Measurements from ENCODE around the gene KLHL35.
"Not testable (repeated sequence)": the region's sequence is repeated elsewhere in the genome, so short reads cannot be mapped to it uniquely, and the experiment has no call there.

The KLHL35 gene

GRCh38 chr11:75425422-75425821 is 7.6 kb downstream of the KLHL35 start:
- DNase-seq (ENCODE audit: low read depth, low spot score): peak; percentile 60

- DNase-seq (ENCODE audit: low read depth, low spot score): no peak
These were observed 8.6 kb downstream of the KLHL35 start for GRCh38 chr11:75424396-75424795.

- DNase-seq (ENCODE audit: low read depth, low spot score): no peak
These were observed 9.3 kb downstream of the KLHL35 start for GRCh38 chr11:75423721-75424120.

GRCh38 chr11:75422248-75423231 is 10.5 kb downstream of the KLHL35 start:
- DNase-seq (ENCODE audit: low read depth, low spot score): no peak

GRCh38 chr11:75421902-75422247 is 11.1 kb downstream of the KLHL35 start:
- no peak for DNase-seq (ENCODE audit: low read depth, low spot score)

GRCh38 chr11:75421035-75421602 is 11.9 kb downstream of the KLHL35 start:
- DNase-seq (ENCODE audit: low read depth, low spot score): no peak

GRCh38 chr11:75420224-75421034 is 12.6 kb downstream of the KLHL35 start:
- DNase-seq (ENCODE audit: low read depth, low spot score): no peak

GRCh38 chr11:75413864-75414263 is 19.1 kb downstream of the KLHL35 start:
- no peak for DNase-seq (ENCODE audit: low read depth, low spot score)

GRCh38 chr11:75413146-75413545 is 19.9 kb downstream of the KLHL35 start:
- DNase-seq (ENCODE audit: low read depth, low spot score): not testable (repeated sequence)

- not testable (repeated sequence) for DNase-seq (ENCODE audit: low read depth, low spot score)
These were observed 23.0 kb downstream of the KLHL35 start for GRCh38 chr11:75409971-75410370.

- DNase-seq (ENCODE audit: low read depth, low spot score): no peak
These were observed 24.1 kb downstream of the KLHL35 start for GRCh38 chr11:75408957-75409219.

- DNase-seq (ENCODE audit: low read depth, low spot score): no peak
These were observed 26.6 kb downstream of the KLHL35 start for GRCh38 chr11:75406338-75406777.

GRCh38 chr11:75403983-75404658 is 28.9 kb downstream of the KLHL35 start:
- DNase-seq (ENCODE audit: low read depth, low spot score): no peak

- DNase-seq (ENCODE audit: low read depth, low spot score): no peak
These were observed 30.0 kb downstream of the KLHL35 start for GRCh38 chr11:75403037-75403436.

GRCh38 chr11:75402002-75402773 is 30.8 kb downstream of the KLHL35 start:
- DNase-seq (ENCODE audit: low read depth, low spot score): no peak

- no peak for DNase-seq (ENCODE audit: low read depth, low spot score)
These were observed 32.7 kb downstream of the KLHL35 start for GRCh38 chr11:75400146-75400865.

- peak; percentile 80 for DNase-seq (ENCODE audit: low read depth, low spot score)
These were observed 33.5 kb downstream of the KLHL35 start, which contains the start of gene RPS3 for GRCh38 chr11:75399344-75400145. Gene RPS3, plus strand, starts transcription at chr11:75399518. Its CDS starts 30 bp downstream, at chr11:75399548.

GRCh38 chr11:75398906-75399305 is 34.1 kb downstream of the KLHL35 start:
- no peak for DNase-seq (ENCODE audit: low read depth, low spot score)

- DNase-seq (ENCODE audit: low read depth, low spot score): no peak
These were observed 38.7 kb downstream of the KLHL35 start for GRCh38 chr11:75394085-75394840.
